Keratinocyte (primary cell): ENCODE results near the gene ANGPTL2. TPM values are rescaled to one million over a fixed set of nuclear protein-coding genes. Genes with fewer than 3 reads are reported as not detected.

ENCODE experiments used
- DNase-seq: peaks from one replicate; pipeline ENCODE4 v3.0.0-alpha.2; 2011; ENCODE audit warnings: low read depth, missing footprints, low spot score
- FAIRE-seq: peaks from 2 replicates; lab custom pipeline; 2011; peaks lifted over from hg19 to GRCh38; lab: Jason Lieb, UNC
- H2AFZ ChIP-seq: 2 replicates; pipeline ENCODE4 v1.6.0; 2012; ENCODE audit warnings: low read length, control low read depth, inconsistent platforms; ENCODE audit not compliant: control insufficient read depth
- H3K27ac ChIP-seq: 2 replicates; pipeline ENCODE4 v1.5.1; 2011; ENCODE audit warnings: low read length; ENCODE audit not compliant: control insufficient read depth, insufficient read depth
- H3K27me3 ChIP-seq: 3 replicates; pipeline ENCODE4 v1.6.0; 2011; ENCODE audit warnings: low read length; ENCODE audit not compliant: control insufficient read depth, insufficient read depth; ENCODE audit errors: extremely low read depth
- H3K36me3 ChIP-seq, 2 experiments: 2 replicates in 1 of 2; 3 replicates in 1 of 2; pipeline ENCODE4 v1.5.1; 2011; ENCODE audit warnings: low read length in 2 of 2, mild to moderate bottlenecking in 1 of 2; ENCODE audit not compliant: control insufficient read depth in 2 of 2, insufficient read depth in 2 of 2; ENCODE audit errors: extremely low read depth in 1 of 2
- H3K4me1 ChIP-seq: 3 replicates; pipeline ENCODE4 v1.5.1; 2011; ENCODE audit warnings: low read length; ENCODE audit not compliant: control insufficient read depth, insufficient read depth; ENCODE audit errors: extremely low read depth
- H3K4me2 ChIP-seq: 3 replicates; pipeline ENCODE4 v1.6.0; 2011; ENCODE audit warnings: low read depth, low read length; ENCODE audit not compliant: control insufficient read depth, insufficient read depth; ENCODE audit errors: extremely low read depth
- H3K4me3 ChIP-seq, 3 experiments: fragments of 200-600 bp in 1 of 3; sonication (generic) in 1 of 3; 2 replicates in 2 of 3; 3 replicates in 1 of 3; pipeline ENCODE4 v1.5.1; 2011 to 2016; ENCODE audit warnings: low read length in 3 of 3, mild to moderate bottlenecking in 3 of 3, control low read depth in 2 of 3, inconsistent platforms in 1 of 3, low read depth in 1 of 3, mixed read lengths in 1 of 3, mixed run types in 1 of 3, moderate library complexity in 1 of 3; ENCODE audit not compliant: control insufficient read depth in 2 of 3, insufficient read depth in 2 of 3; ENCODE audit errors: extremely low read depth in 1 of 3
- H3K79me2 ChIP-seq: 2 replicates; pipeline ENCODE4 v1.6.0; 2012; ENCODE audit warnings: low read length; ENCODE audit not compliant: control insufficient read depth, insufficient read depth
- H3K9ac ChIP-seq: 3 replicates; pipeline ENCODE4 v1.6.0; 2011; ENCODE audit warnings: low read length; ENCODE audit not compliant: control insufficient read depth, insufficient read depth; ENCODE audit errors: extremely low read depth
- H3K9me1 ChIP-seq: 3 replicates; pipeline ENCODE4 v1.6.0; 2011; ENCODE audit warnings: low read length; ENCODE audit not compliant: control insufficient read depth, insufficient read depth; ENCODE audit errors: extremely low read depth
- H3K9me3 ChIP-seq: 2 replicates; pipeline ENCODE4 v1.5.1; 2012; ENCODE audit warnings: low read depth, low read length; ENCODE audit not compliant: control insufficient read depth
- H4K20me1 ChIP-seq: 3 replicates; pipeline ENCODE4 v1.6.0; 2011; ENCODE audit warnings: low read length; ENCODE audit not compliant: control insufficient read depth, insufficient read depth; ENCODE audit errors: extremely low read depth
- EZH2 ChIP-seq: IDR thresholded peaks from one replicate; pipeline ENCODE4 v1.6.1; 2012; ENCODE audit warnings: inconsistent platforms, mild to moderate bottlenecking, low read length, moderate library complexity
- dilution Hi-C: fragments of 300-500 bp; cut with MboI; formaldehyde crosslinking; loops from one replicate; pipeline ENCODE4 v1.7.0; 2020; ENCODE audit warnings: low sequenced_read_pairs; ENCODE audit not compliant: extremely low pct_ligation_motif_present
- polyA plus RNA-seq, 5 experiments: library from polyadenylated mRNA; depleted of rRNA in 3 of 5; stranded (reverse) in 3 of 5; stranded (forward) in 1 of 5; unstranded in 1 of 5; fragments of >200 nt; gene quantifications; 1 replicate in 1 of 5; 2 replicates in 3 of 5; 3 replicates in 1 of 5; pipeline versions ENCODE4 v1.2.1 to v1.2.3, GENCODE V29; 2011 to 2012; ENCODE audit warnings: missing spikeins in 2 of 5, low read depth in 1 of 5, low replicate concordance in 1 of 5
- TF ChIP-seq, protein P1 (sequence below), 3 experiments: IDR thresholded peaks in 1 of 3; conservative IDR thresholded peaks in 1 of 3; optimal IDR thresholded peaks in 1 of 3; 2 replicates in 2 of 3; 3 replicates in 1 of 3; pipeline versions ENCODE3 to v1.5.1; 2011; ENCODE audit warnings: low read length in 3 of 3, mild to moderate bottlenecking in 3 of 3, moderate library complexity in 2 of 3, control low read depth in 1 of 3, inconsistent platforms in 1 of 3; ENCODE audit not compliant: insufficient read depth in 2 of 3; ENCODE audit errors: extremely low read depth in 1 of 3

ANGPTL2 gene
- polyA plus RNA-seq, 1 donor (not counting 4 experiments of a cell fraction or from before 2014, with no cell fraction given), result 0.18 TPM

DNA sequence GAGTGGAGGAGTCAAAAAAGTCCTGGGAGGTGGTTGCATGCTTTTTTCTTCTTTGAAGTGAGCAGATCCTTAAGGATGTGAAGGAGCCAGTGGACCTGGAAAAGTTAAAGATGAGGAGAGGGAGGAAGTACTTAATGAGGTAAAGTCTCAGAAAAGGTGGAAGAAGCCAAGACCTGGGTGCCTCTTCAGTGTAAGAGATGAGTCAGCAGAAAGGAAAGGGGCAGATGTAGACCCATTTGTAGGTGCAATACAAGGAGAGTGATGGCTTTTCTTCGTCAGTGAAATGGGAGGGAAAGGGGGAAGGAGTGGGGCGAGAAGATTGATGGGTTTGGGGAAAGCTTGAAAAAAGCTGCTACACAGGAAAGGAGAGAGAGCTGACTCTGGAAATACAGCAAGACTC, 82.9 kb downstream of the ANGPTL2 start:
- no peaks in the 10 kb centered on the region for H3K4me1 ChIP-seq
- H3K4me3 ChIP-seq, result no peak overlapping the region
- FAIRE-seq, result no peak
- no peaks in the 10 kb centered on the region for H3K36me3 ChIP-seq
- no peaks in the 10 kb centered on the region for H4K20me1 ChIP-seq
- H3K9me1 ChIP-seq, result no peaks in the 10 kb centered on the region
- no peak for DNase-seq
- no peak overlapping the region for H2AFZ ChIP-seq
- no peaks in the 10 kb centered on the region for H3K79me2 ChIP-seq
- no peaks in the 10 kb centered on the region for H3K9me3 ChIP-seq
- H3K4me2 ChIP-seq, result no peak overlapping the region
- H3K27ac ChIP-seq, result no peak overlapping the region
- H3K9ac ChIP-seq, result no peak overlapping the region
- dilution Hi-C loops, result no loop called here
- TF ChIP-seq, protein P1, sequence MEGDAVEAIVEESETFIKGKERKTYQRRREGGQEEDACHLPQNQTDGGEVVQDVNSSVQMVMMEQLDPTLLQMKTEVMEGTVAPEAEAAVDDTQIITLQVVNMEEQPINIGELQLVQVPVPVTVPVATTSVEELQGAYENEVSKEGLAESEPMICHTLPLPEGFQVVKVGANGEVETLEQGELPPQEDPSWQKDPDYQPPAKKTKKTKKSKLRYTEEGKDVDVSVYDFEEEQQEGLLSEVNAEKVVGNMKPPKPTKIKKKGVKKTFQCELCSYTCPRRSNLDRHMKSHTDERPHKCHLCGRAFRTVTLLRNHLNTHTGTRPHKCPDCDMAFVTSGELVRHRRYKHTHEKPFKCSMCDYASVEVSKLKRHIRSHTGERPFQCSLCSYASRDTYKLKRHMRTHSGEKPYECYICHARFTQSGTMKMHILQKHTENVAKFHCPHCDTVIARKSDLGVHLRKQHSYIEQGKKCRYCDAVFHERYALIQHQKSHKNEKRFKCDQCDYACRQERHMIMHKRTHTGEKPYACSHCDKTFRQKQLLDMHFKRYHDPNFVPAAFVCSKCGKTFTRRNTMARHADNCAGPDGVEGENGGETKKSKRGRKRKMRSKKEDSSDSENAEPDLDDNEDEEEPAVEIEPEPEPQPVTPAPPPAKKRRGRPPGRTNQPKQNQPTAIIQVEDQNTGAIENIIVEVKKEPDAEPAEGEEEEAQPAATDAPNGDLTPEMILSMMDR (optimal IDR thresholded peaks at IDR 0.05 in 1 of 3, IDR thresholded peaks at IDR 0.05 in 1 of 3, conservative IDR thresholded peaks at IDR 0.05 in 1 of 3; ENCODE audit: extremely low read depth in 1 of 3, insufficient read depth in 2 of 3, low read length in 3 of 3), result no peak
- TF ChIP-seq EZH2, result no peak
- no peaks in the 10 kb centered on the region for H3K27me3 ChIP-seq

DNA sequence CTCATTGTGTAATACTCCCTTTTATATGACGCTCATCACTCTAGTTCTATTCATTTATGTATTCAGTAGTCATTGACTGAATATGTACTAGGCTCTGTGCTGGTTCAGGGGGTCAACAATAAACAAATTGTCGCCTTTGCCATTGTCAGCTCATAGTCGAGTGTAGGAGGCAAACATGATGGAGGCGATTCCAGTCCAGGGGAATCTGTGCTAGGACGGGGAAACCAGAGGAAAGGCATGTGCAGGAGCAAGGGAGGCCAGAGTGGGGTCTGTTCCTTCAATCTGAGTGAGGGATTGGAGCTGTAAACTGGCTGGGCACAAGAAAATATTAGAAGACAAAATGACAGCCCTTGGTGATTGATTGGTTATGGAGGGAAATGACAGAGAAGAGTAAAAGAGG, 83.9 kb downstream of the ANGPTL2 start:
- Histone ChIP-seq H3K36me3 (no peaks in the 10 kb centered on the region), H3K9ac (no peak overlapping the region), H3K9me1 (no peaks in the 10 kb centered on the region), H3K4me2 (no peak overlapping the region), H3K79me2 (no peaks in the 10 kb centered on the region), H3K4me1 (no peaks in the 10 kb centered on the region), H3K4me3 (no peak overlapping the region), H3K27me3 (no peaks in the 10 kb centered on the region), H3K27ac (no peak overlapping the region), H4K20me1 (no peaks in the 10 kb centered on the region), H2AFZ (no peak overlapping the region), H3K9me3 (no peaks in the 10 kb centered on the region)
- no peak for TF ChIP-seq EZH2
- TF ChIP-seq, protein P1 (optimal IDR thresholded peaks at IDR 0.05 in 1 of 3, IDR thresholded peaks at IDR 0.05 in 1 of 3, conservative IDR thresholded peaks at IDR 0.05 in 1 of 3; ENCODE audit: extremely low read depth in 1 of 3, insufficient read depth in 2 of 3, low read length in 3 of 3), result no peak
- dilution Hi-C loops, result no loop called here
- DNase-seq, result no peak
- FAIRE-seq, result no peak

Other genes with a start within 250 kb of the ANGPTL2 start
- gene RALGPS1, start 207.9 kb downstream of the ANGPTL2 start, polyA plus RNA-seq, result 0.56 to 1.1 TPM (median 0.97 TPM) in 3 replicates
- gene GARNL3, start 142.1 kb upstream of the ANGPTL2 start, polyA plus RNA-seq, result 2.0 to 3.3 TPM (median 2.4 TPM) in 3 replicates